ENCODE results near the gene SERGEF.

SERGEF gene

GRCh38 chr11:17927681-17928343, 85.0 kb downstream of the SERGEF start:
- H4K20me1 ChIP-seq (ENCODE audit: insufficient read depth, low read length) = no peaks in the 10 kb centered on the region
- TF ChIP-seq CTCF (IDR thresholded peaks at IDR 0.05; ENCODE audit: low read length) = no peak
- TF ChIP-seq EZH2phosphoT487 (IDR thresholded peaks at IDR 0.05; ENCODE audit: low read length) = no peak
- TF ChIP-seq EZH2 (optimal IDR thresholded peaks at IDR 0.05; ENCODE audit: low read depth, low read length) = no peak

GRCh38 chr11:17927041-17927440, 85.8 kb downstream of the SERGEF start:
- Histone ChIP-seq H4K20me1 (ENCODE audit: insufficient read depth, low read length) (no peaks in the 10 kb centered on the region), H3K9me3 (replicated peaks; ENCODE audit: insufficient read depth, low read length) (no peaks in the 10 kb centered on the region), H3K4me3 (ENCODE audit: low read length) (no peak overlapping the region), H3K9me2 (replicated peaks; ENCODE audit: insufficient read depth, low read length) (no peaks in the 10 kb centered on the region), H3K36me3 (replicated peaks; ENCODE audit: insufficient read depth, low read length) (no peaks in the 10 kb centered on the region), H3K27me3 (replicated peaks; ENCODE audit: insufficient read depth, low read length) (no peaks in the 10 kb centered on the region), H3K4me1 (ENCODE audit: low read length) (peaks cover 7% of the 10 kb centered on the region), H3K4me2 (ENCODE audit: low read depth, low read length) (no peak overlapping the region), H3K79me2 (ENCODE audit: low read length) (no peaks in the 10 kb centered on the region), H2AFZ (ENCODE audit: low read length) (no peak overlapping the region), H3K27ac (ENCODE audit: low read length) (no peak overlapping the region), H3F3A (ENCODE audit: insufficient read depth, low read length) (no peaks in the 10 kb centered on the region), H3K9ac (ENCODE audit: low read length) (no peak overlapping the region)
- no peak for TF ChIP-seq CTCF (IDR thresholded peaks at IDR 0.05; ENCODE audit: low read length)
- no peak for TF ChIP-seq EZH2phosphoT487 (IDR thresholded peaks at IDR 0.05; ENCODE audit: low read length)
- no peak for TF ChIP-seq EZH2 (optimal IDR thresholded peaks at IDR 0.05; ENCODE audit: low read depth, low read length)
- no peak for DNase-seq

More at GRCh38 chr11:17927681-17928343, 85.0 kb downstream of the SERGEF start:
- Histone ChIP-seq H3K36me3 (replicated peaks; ENCODE audit: insufficient read depth, low read length) (no peaks in the 10 kb centered on the region), H3K4me3 (ENCODE audit: low read length) (no peak overlapping the region), H3K27ac (ENCODE audit: low read length) (no peak overlapping the region), H3K4me2 (ENCODE audit: low read depth, low read length) (no peak overlapping the region), H3K9me2 (replicated peaks; ENCODE audit: insufficient read depth, low read length) (no peaks in the 10 kb centered on the region), H3K79me2 (ENCODE audit: low read length) (no peaks in the 10 kb centered on the region), H2AFZ (ENCODE audit: low read length) (no peak overlapping the region), H3K9me3 (replicated peaks; ENCODE audit: insufficient read depth, low read length) (no peaks in the 10 kb centered on the region), H3F3A (ENCODE audit: insufficient read depth, low read length) (no peaks in the 10 kb centered on the region), H3K4me1 (ENCODE audit: low read length) (0 out of 2 replicates have a peak, but pooled peaks cover under 1% of the 10 kb centered on the region), H3K9ac (ENCODE audit: low read length) (no peak overlapping the region), H3K27me3 (replicated peaks; ENCODE audit: insufficient read depth, low read length) (no peaks in the 10 kb centered on the region)
- no peak for DNase-seq

DNA sequence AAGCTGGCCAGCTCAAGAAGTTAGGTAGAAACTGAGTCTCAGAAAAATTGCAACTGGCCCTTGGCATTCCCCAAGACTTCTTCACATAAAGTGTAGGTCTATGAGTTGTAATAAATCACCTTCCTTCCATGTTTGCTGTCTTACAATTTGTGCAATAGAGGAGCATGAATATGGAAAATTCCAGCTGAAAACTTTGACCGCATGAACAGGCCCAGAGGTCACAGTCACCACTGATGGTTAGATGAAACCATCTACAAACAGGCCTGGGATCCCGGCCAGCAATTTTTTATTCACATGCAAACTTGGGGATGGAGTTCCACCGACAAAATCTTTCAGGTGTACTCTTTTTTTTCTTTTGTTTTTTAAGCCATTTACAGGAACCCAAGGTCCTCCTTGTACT, 88.1 kb downstream of the SERGEF start:
- no peaks in the 10 kb centered on the region for H3K9me2 ChIP-seq (replicated peaks; ENCODE audit: insufficient read depth, low read length)
- no peaks in the 10 kb centered on the region for H3K27me3 ChIP-seq (replicated peaks; ENCODE audit: insufficient read depth, low read length)
- no peaks in the 10 kb centered on the region for H3K79me2 ChIP-seq (ENCODE audit: low read length)
- no peaks in the 10 kb centered on the region for H4K20me1 ChIP-seq (ENCODE audit: insufficient read depth, low read length)
- H3K36me3 ChIP-seq (replicated peaks; ENCODE audit: insufficient read depth, low read length) = no peaks in the 10 kb centered on the region
- no peak overlapping the region for H3K4me2 ChIP-seq (ENCODE audit: low read depth, low read length)
- H3K4me3 ChIP-seq (ENCODE audit: low read length) = no peak overlapping the region
- H3K9ac ChIP-seq (ENCODE audit: low read length) = no peak overlapping the region
- H3K9me3 ChIP-seq (replicated peaks; ENCODE audit: insufficient read depth, low read length) = no peaks in the 10 kb centered on the region
- DNase-seq = no peak
- TF ChIP-seq CTCF (IDR thresholded peaks at IDR 0.05; ENCODE audit: low read length) (no peak), EZH2phosphoT487 (IDR thresholded peaks at IDR 0.05; ENCODE audit: low read length) (no peak), EZH2 (optimal IDR thresholded peaks at IDR 0.05; ENCODE audit: low read depth, low read length) (no peak)
- peaks cover 10% of the 10 kb centered on the region for H3K4me1 ChIP-seq (ENCODE audit: low read length)
- H3K27ac ChIP-seq (ENCODE audit: low read length) = no peak overlapping the region
- no peak overlapping the region for H2AFZ ChIP-seq (ENCODE audit: low read length)
- no peaks in the 10 kb centered on the region for H3F3A ChIP-seq (ENCODE audit: insufficient read depth, low read length)
